Neural crest cell (in vitro differentiated cells): ENCODE measurements around the gene BCAN. TPM values are rescaled to one million over a fixed set of nuclear protein-coding genes. Genes with fewer than 3 reads are reported as not detected.
"Not testable (repeated sequence)": the region's sequence is repeated elsewhere in the genome, so short reads cannot be mapped to it uniquely, and the experiment has no call there.

Experiments used
- DNase-seq: peaks from one replicate; pipeline ENCODE4 v3.0.0; 2021; ENCODE audit warnings: low read depth, mixed read lengths, low spot score
- H3K27ac Mint-ChIP-seq: one replicate; pipeline ENCODE4 v1.8.0; 2021; ENCODE audit warnings: mild to moderate bottlenecking, mixed read lengths; ENCODE audit not compliant: unreplicated experiment
- H3K27me3 Mint-ChIP-seq: 2 replicates; pipeline ENCODE4 v1.8.0; 2021; ENCODE audit warnings: low read depth, mild to moderate bottlenecking, mixed read lengths
- H3K36me3 Mint-ChIP-seq: 2 replicates; pipeline ENCODE4 v1.8.0; 2021; ENCODE audit warnings: low read depth, mild to moderate bottlenecking, mixed read lengths
- H3K4me1 Mint-ChIP-seq: 2 replicates; pipeline ENCODE4 v1.8.0; 2021; ENCODE audit warnings: mixed read lengths
- H3K4me3 Mint-ChIP-seq: one replicate; pipeline ENCODE4 v1.8.0; 2021; ENCODE audit warnings: mild to moderate bottlenecking, mixed read lengths
- H3K9me3 Mint-ChIP-seq: 2 replicates; pipeline ENCODE4 v1.8.0; 2021; ENCODE audit warnings: mixed read lengths
- total RNA-seq: library from RNA; stranded (reverse); gene quantifications from 2 replicates; pipeline ENCODE4 v1.2.1, GENCODE V29; 2021
- TF ChIP-seq, protein P1 (sequence below): fragments of 200-600 bp; sonication (generic); conservative IDR thresholded peaks from 2 replicates; pipeline ENCODE4 v1.5.0; 2021; ENCODE audit warnings: antibody characterized with exemption, mild to moderate bottlenecking

BCAN gene
- total RNA-seq, 1 donor from 2014 or later, result 2.4 TPM

DNA sequence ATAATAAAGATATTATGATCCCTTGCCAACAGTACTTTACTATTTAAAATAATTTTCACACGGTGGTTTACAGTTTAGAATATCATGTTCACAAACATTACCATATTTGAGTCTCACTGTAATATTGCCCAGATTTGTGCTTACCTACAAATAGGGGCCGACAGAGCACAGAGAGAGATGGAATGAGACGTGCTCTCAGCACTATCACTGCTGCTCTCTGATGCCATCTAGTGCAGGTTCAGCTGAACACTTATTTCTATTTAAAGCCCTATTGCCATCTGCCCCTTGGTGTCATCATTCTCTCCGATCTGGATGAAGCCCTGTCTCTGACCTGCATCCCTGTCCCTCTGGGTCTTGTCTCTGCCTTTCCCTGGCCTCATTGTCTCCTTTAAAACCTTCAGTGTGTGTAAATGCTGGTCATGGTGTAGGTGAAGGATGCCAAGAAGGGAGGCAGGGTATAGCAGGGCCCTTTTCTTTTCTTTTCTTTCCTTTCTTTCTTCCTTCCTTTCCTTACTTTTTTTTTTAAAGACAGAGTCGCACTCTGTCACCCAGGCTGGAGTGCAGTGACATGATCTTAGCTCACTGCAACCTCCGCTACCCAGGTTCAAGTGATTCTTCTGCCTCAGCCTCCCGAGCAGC lies 33.8 kb upstream of the BCAN start:
- no peaks in the 10 kb centered on the region for H3K9me3 Mint-ChIP-seq
- H3K27me3 Mint-ChIP-seq, result peaks cover 11% of the 10 kb centered on the region
- H3K4me1 Mint-ChIP-seq, result peaks cover 3% of the 10 kb centered on the region
- H3K4me3 Mint-ChIP-seq, result peak overlapping the region; percentile 71
- TF ChIP-seq, protein P1, sequence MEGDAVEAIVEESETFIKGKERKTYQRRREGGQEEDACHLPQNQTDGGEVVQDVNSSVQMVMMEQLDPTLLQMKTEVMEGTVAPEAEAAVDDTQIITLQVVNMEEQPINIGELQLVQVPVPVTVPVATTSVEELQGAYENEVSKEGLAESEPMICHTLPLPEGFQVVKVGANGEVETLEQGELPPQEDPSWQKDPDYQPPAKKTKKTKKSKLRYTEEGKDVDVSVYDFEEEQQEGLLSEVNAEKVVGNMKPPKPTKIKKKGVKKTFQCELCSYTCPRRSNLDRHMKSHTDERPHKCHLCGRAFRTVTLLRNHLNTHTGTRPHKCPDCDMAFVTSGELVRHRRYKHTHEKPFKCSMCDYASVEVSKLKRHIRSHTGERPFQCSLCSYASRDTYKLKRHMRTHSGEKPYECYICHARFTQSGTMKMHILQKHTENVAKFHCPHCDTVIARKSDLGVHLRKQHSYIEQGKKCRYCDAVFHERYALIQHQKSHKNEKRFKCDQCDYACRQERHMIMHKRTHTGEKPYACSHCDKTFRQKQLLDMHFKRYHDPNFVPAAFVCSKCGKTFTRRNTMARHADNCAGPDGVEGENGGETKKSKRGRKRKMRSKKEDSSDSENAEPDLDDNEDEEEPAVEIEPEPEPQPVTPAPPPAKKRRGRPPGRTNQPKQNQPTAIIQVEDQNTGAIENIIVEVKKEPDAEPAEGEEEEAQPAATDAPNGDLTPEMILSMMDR, result peak; percentile 82
- no peak overlapping the region for H3K27ac Mint-ChIP-seq
- H3K36me3 Mint-ChIP-seq, result no peaks in the 10 kb centered on the region
- peak; percentile 45 for DNase-seq

DNA sequence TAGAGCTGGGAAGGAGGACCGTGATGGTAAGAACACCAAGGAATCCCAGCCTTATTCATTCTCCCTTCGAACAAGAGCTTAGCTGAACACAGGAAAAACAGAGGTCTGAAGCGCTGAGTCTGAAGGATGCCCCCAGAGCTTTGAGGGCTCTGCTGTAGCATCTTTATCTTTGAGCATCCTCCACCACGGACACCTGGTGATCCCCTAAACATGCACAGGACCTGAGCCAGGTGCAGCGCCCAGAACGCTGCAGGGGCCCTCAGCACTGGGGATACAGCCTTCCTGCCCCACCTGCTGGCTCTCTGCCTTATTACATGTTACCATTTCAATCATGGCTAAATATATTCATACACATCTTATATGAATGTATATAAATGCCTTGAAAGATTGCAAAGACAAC lies 32.9 kb upstream of the BCAN start:
- no peak for DNase-seq
- H3K9me3 Mint-ChIP-seq, result no peaks in the 10 kb centered on the region
- H3K36me3 Mint-ChIP-seq, result no peaks in the 10 kb centered on the region
- TF ChIP-seq, protein P1, result peak; percentile 74
- no peak overlapping the region for H3K27ac Mint-ChIP-seq
- H3K4me3 Mint-ChIP-seq, result no peak overlapping the region
- peaks cover 11% of the 10 kb centered on the region for H3K27me3 Mint-ChIP-seq
- H3K4me1 Mint-ChIP-seq, result peaks cover 3% of the 10 kb centered on the region

DNA sequence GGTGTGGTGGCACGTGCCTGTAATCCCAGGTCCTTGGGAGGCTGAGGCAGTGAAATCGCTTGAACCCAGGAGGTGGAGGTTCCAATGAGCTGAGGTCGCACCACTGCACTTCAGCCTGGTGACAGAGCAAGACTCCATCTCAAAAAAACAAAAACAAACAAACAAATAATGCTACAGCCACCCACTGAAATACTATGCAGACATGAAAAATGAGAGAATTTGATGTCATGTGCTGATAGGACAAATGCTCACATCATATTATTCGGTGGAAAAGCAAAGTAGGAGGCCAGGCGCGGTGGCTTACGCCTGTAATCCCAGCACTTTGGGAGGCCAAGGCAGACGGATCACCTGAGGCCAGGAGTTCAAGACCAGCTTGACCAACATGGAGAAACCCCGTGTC lies 31.8 kb upstream of the BCAN start:
- H3K36me3 Mint-ChIP-seq, H3K4me3 Mint-ChIP-seq, DNase-seq, H3K27ac Mint-ChIP-seq, H3K9me3 Mint-ChIP-seq, H3K4me1 Mint-ChIP-seq: not testable (repeated sequence)
- peaks cover 15% of the 10 kb centered on the region for H3K27me3 Mint-ChIP-seq

DNA sequence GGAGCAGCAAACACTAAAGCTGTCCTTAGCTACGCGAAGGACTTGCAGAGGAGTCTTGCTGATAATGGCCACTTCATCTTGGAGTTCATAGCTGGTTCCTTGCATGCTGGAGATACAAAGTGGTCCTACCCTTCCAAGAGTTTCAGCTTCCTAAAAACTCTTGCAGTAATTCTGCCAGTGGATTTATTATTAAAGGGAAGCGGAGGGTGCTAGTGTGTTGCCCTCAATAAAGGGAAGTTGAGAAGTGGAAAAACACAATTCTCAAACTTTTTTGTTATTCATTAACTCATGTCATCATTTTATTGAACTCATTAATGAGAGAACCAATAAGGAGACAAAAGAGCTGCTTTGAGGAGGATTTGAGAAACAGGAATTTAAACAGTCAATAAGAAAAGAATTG lies 29.3 kb upstream of the BCAN start:
- peaks cover 23% of the 10 kb centered on the region for H3K27me3 Mint-ChIP-seq
- no peak overlapping the region for H3K4me3 Mint-ChIP-seq

DNA sequence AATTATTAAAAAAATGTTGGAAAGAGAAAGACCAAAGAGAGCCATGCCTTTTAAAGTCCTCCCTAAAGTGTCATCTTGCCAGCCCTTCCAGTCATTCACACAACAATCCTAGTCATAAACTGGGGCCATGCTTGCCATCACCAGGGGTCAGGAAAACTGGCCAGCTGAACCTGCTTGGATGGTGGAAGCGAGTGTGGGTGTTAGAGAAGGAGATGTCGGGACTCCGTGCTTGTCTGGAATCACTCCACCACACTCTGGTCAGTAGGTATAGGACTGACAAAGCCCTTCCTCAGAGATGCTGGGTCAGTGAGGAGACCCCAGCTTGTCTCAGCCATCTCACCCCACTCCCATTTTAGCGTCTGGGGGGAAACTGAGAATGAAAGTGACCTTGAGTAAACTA lies 26.0 kb upstream of the BCAN start:
- Mint-ChIP-seq H3K4me1 (peaks cover 26% of the 10 kb centered on the region), H3K36me3 (no peaks in the 10 kb centered on the region), H3K27me3 (peaks cover 44% of the 10 kb centered on the region), H3K27ac (no peak overlapping the region), H3K9me3 (no peaks in the 10 kb centered on the region), H3K4me3 (peak overlapping the region; percentile 60)
- no peak for DNase-seq
- TF ChIP-seq, protein P1, result no peak

More for the DNA sequence above, 29.3 kb upstream of the BCAN start:
- Mint-ChIP-seq H3K4me1 (peaks cover 16% of the 10 kb centered on the region), H3K9me3 (no peaks in the 10 kb centered on the region), H3K36me3 (no peaks in the 10 kb centered on the region), H3K27ac (no peak overlapping the region)
- TF ChIP-seq, protein P1, result no peak
- DNase-seq, result no peak

DNA sequence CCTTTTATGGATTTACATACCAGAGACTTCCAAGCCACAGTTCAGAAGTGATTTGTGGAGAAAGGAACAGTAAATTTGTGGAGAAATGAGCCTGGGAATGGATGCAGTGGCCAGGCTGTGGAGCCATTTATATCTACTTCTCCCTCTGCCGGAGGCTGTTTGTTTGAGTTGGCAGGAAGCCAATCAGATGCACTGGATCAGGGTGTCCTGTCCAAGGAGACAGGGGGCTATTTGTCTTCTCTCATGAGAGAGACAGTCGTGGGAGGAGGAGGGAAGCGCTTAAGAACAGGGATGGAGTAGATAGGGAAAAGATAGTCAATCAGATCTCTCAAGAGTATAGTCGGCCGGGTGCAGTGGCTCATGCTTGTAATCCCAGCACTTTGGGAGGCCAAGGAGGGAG lies 25.5 kb upstream of the BCAN start:
- Mint-ChIP-seq H3K4me1 (peaks cover 26% of the 10 kb centered on the region), H3K36me3 (no peaks in the 10 kb centered on the region), H3K4me3 (peak overlapping the region; percentile 60), H3K27me3 (peaks cover 49% of the 10 kb centered on the region), H3K9me3 (no peaks in the 10 kb centered on the region), H3K27ac (peak overlapping the region; percentile 52)
- TF ChIP-seq, protein P1, result no peak
- peak; percentile 35 for DNase-seq
